H9 (cell line): ENCODE data around the gene RNASET2. TPM values are rescaled to one million over a fixed set of nuclear protein-coding genes. Genes with fewer than 3 reads are reported as not detected.

Source experiments
- DNase-seq: peaks from one replicate; pipeline ENCODE4 v3.0.0-alpha.2; 2017
- H2AFZ ChIP-seq: one replicate; pipeline ENCODE4 v1.6.1; 2013; ENCODE audit warnings: mild to moderate bottlenecking, low read length, control low read depth, moderate library complexity
- H2AK5ac ChIP-seq: 2 replicates; pipeline ENCODE4 v1.6.1; 2013; ENCODE audit warnings: low read length, control low read depth, mixed read lengths; ENCODE audit not compliant: insufficient read length
- H2BK120ac ChIP-seq: one replicate; pipeline ENCODE4 v1.6.1; 2013; ENCODE audit warnings: low read depth, mild to moderate bottlenecking, low read length, control low read depth, inconsistent platforms; ENCODE audit not compliant: poor library complexity, severe bottlenecking
- H2BK12ac ChIP-seq: 2 replicates; pipeline ENCODE4 v1.6.1; 2013; ENCODE audit warnings: low read length, control low read depth, mixed read lengths, low read depth; ENCODE audit not compliant: insufficient read length
- H2BK15ac ChIP-seq: 2 replicates; pipeline ENCODE4 v1.6.1; 2013; ENCODE audit warnings: low read depth, low read length, control low read depth
- H2BK20ac ChIP-seq: one replicate; pipeline ENCODE4 v1.6.1; 2013; ENCODE audit warnings: low read depth, mild to moderate bottlenecking, low read length, control low read depth, inconsistent platforms; ENCODE audit not compliant: poor library complexity, severe bottlenecking
- H2BK5ac ChIP-seq: 2 replicates; pipeline ENCODE4 v1.6.1; 2013; ENCODE audit warnings: low read length, control low read depth, mixed read lengths; ENCODE audit not compliant: insufficient read length
- H3K14ac ChIP-seq: 2 replicates; pipeline ENCODE4 v1.6.1; 2013; ENCODE audit warnings: low read length, control low read depth; ENCODE audit not compliant: insufficient read depth
- H3K18ac ChIP-seq: 2 replicates; pipeline ENCODE4 v1.6.1; 2013; ENCODE audit warnings: low read depth, mild to moderate bottlenecking, mixed read lengths, low read length, control low read depth; ENCODE audit not compliant: insufficient read length
- H3K23ac ChIP-seq: 2 replicates; pipeline ENCODE4 v1.6.1; 2013; ENCODE audit warnings: low read length, control low read depth, mixed read lengths, low read depth; ENCODE audit not compliant: insufficient read length
- H3K23me2 ChIP-seq: 2 replicates; pipeline ENCODE4 v1.6.1; 2013; ENCODE audit warnings: low read depth, mild to moderate bottlenecking, mixed read lengths, low read length, control low read depth; ENCODE audit not compliant: insufficient read length, poor library complexity, severe bottlenecking
- H3K27ac ChIP-seq: 2 replicates; pipeline ENCODE4 v1.5.1; 2013; ENCODE audit warnings: low read length, control low read depth, mixed read lengths, low read depth; ENCODE audit not compliant: insufficient read length
- H3K27me3 ChIP-seq: 2 replicates; pipeline ENCODE4 v1.6.1; 2013; ENCODE audit warnings: low read length, control low read depth, inconsistent platforms; ENCODE audit not compliant: insufficient read depth
- H3K4ac ChIP-seq: 2 replicates; pipeline ENCODE4 v1.6.1; 2013; ENCODE audit warnings: low read depth, mild to moderate bottlenecking, control low read depth, inconsistent platforms, low read length, moderate library complexity
- H3K4me1 ChIP-seq: 2 replicates; pipeline ENCODE4 v1.6.1; 2013; ENCODE audit warnings: low read length, control low read depth, inconsistent platforms; ENCODE audit not compliant: insufficient read depth
- H3K4me2 ChIP-seq: 2 replicates; pipeline ENCODE4 v1.6.1; 2013; ENCODE audit warnings: low read length, control low read depth, mixed read lengths; ENCODE audit not compliant: insufficient read length, insufficient read depth
- H3K56ac ChIP-seq: 2 replicates; pipeline ENCODE4 v1.6.1; 2013; ENCODE audit warnings: low read depth, mild to moderate bottlenecking, mixed read lengths, low read length, control low read depth; ENCODE audit not compliant: insufficient read length
- H3K79me1 ChIP-seq: 2 replicates; pipeline ENCODE4 v1.6.1; 2013; ENCODE audit warnings: low read depth, mild to moderate bottlenecking, moderate library complexity, low read length, control low read depth, inconsistent platforms; ENCODE audit not compliant: insufficient read depth, poor library complexity, severe bottlenecking
- H3K79me2 ChIP-seq: 2 replicates; pipeline ENCODE4 v1.6.1; 2013; ENCODE audit warnings: low read length, control low read depth, inconsistent platforms; ENCODE audit not compliant: insufficient read depth
- H3K9ac ChIP-seq: 2 replicates; pipeline ENCODE4 v1.6.1; 2013; ENCODE audit warnings: low read length, control low read depth, mixed read lengths; ENCODE audit not compliant: insufficient read length; ENCODE audit errors: extremely low read depth
- H3K9me3 ChIP-seq: one replicate; pipeline ENCODE4 v1.6.1; 2013; ENCODE audit warnings: low read depth, low read length, inconsistent platforms; ENCODE audit not compliant: control insufficient read depth
- H3T11ph ChIP-seq: one replicate; pipeline ENCODE4 v1.6.1; 2013; ENCODE audit warnings: mild to moderate bottlenecking, low read length, control low read depth, inconsistent platforms
- H4K20me1 ChIP-seq: one replicate; pipeline ENCODE4 v1.6.1; 2013; ENCODE audit not compliant: control insufficient read depth, insufficient read length, insufficient read depth
- H4K5ac ChIP-seq: 2 replicates; pipeline ENCODE4 v1.6.1; 2013; ENCODE audit warnings: low read depth, mild to moderate bottlenecking, mixed read lengths, low read length, control low read depth; ENCODE audit not compliant: insufficient read length
- H4K8ac ChIP-seq: replicated peaks from 2 replicates; pipeline ENCODE4 v1.6.1; 2013; ENCODE audit warnings: low read length, control low read depth, mixed read lengths, low read depth; ENCODE audit not compliant: insufficient read length
- H4K91ac ChIP-seq: 2 replicates; pipeline ENCODE4 v1.6.1; 2013; ENCODE audit warnings: low read depth, mild to moderate bottlenecking, moderate library complexity, mixed read lengths, low read length, control low read depth; ENCODE audit not compliant: insufficient read length
- H3K27ac Mint-ChIP-seq, 3 experiments: 2 replicates in 2 of 3; 3 replicates in 1 of 3; pipeline ENCODE4 v1.8.0; 2020 to 2021; ENCODE audit warnings: mixed read lengths in 3 of 3, mild to moderate bottlenecking in 1 of 3, moderate library complexity in 1 of 3
- H3K27me3 Mint-ChIP-seq: 2 replicates; pipeline ENCODE4 v1.8.0; 2021; ENCODE audit warnings: low read depth, mild to moderate bottlenecking, moderate library complexity, mixed read lengths
- H3K36me3 Mint-ChIP-seq, 3 experiments: 2 replicates in 2 of 3; 3 replicates in 1 of 3; pipeline ENCODE4 v1.8.0; 2020 to 2021; ENCODE audit warnings: low read depth in 3 of 3, mixed read lengths in 3 of 3; ENCODE audit not compliant: insufficient read depth in 1 of 3
- H3K4me1 Mint-ChIP-seq, 2 experiments: 2 replicates each; pipeline ENCODE4 v1.8.0; 2020; ENCODE audit warnings: mixed read lengths in 2 of 2
- H3K4me3 Mint-ChIP-seq, 2 experiments: 2 replicates in 1 of 2; 3 replicates in 1 of 2; pipeline ENCODE4 v1.8.0; 2020 to 2021; ENCODE audit warnings: mild to moderate bottlenecking in 2 of 2, mixed read lengths in 2 of 2, moderate library complexity in 1 of 2
- H3K9me3 Mint-ChIP-seq, 2 experiments: 2 replicates in 1 of 2; 3 replicates in 1 of 2; pipeline ENCODE4 v1.8.0; 2020; ENCODE audit warnings: mild to moderate bottlenecking in 2 of 2, mixed read lengths in 2 of 2, moderate library complexity in 1 of 2
- WGBS: extraction: QIAGEN DNeasy Blood & Tissue Kit; methylation state at CpG from one replicate; pipeline ENCODE4 v1.1.7; 2013; ENCODE audit warnings: missing lambda C conversion rate, low lambda C conversion rate, mixed read lengths; ENCODE audit not compliant: insufficient read length; ENCODE audit errors: extremely low coverage; 5-methylcytosine and 5-hydroxymethylcytosine counted together
- total RNA-seq: library from RNA; stranded (reverse); gene quantifications from 2 replicates; pipeline ENCODE4 v1.2.1, GENCODE V29; 2021
- TF ChIP-seq, protein P1 (sequence below): fragments of 200-600 bp; sonication (generic); conservative IDR thresholded peaks from 3 replicates; pipeline ENCODE4 v1.8.0; 2021; ENCODE audit warnings: antibody characterized with exemption, mild to moderate bottlenecking

RNASET2 gene
- total RNA-seq, 1 experiment from 2014 or later = 28.2 TPM

DNA sequence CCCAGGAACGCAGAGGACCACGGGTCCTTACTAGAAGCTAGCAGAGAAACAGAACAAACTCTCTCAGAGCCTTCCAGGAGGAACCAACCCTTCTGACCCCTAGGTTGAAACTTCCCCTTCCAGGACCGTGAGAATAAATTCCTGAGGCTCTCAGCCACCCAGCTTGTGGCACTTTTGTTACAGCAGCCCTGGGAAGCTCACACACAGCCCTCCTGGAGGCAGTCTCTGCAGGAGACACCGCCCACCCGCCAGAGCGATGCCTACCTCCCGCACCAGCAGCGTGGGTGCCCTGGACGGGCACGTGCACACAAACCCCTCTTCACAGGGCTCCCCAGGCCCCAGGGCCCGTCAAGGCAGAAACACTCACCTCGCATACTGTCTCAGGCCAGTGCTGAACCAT is 4.2 kb downstream of the RNASET2 start:
- Histone ChIP-seq H3K4me1 (no peaks in the 10 kb centered on the region; the same call in 1 of the 2 replicates), H3K23ac (no peak overlapping the region), H3K4ac (no peak overlapping the region), H2BK15ac (no peak overlapping the region), H2BK120ac (no peak overlapping the region), H3K9me3 (no peaks in the 10 kb centered on the region), H3K4me2 (no peak overlapping the region), H3K79me2 (no peaks in the 10 kb centered on the region), H4K20me1 (peaks cover 3% of the 10 kb centered on the region), H4K8ac (no peak overlapping the region), H3K27me3 (no peaks in the 10 kb centered on the region), H3K23me2 (peaks cover 6% of the 10 kb centered on the region), H2AK5ac (no peak overlapping the region), H4K91ac (no peak overlapping the region), H3T11ph (no peak overlapping the region), H3K79me1 (no peaks in the 10 kb centered on the region), H2BK12ac (no peak overlapping the region), H2AFZ (no peak overlapping the region), H3K9ac (no peak overlapping the region), H4K5ac (no peak overlapping the region), H3K18ac (no peak overlapping the region), H3K14ac (no peak overlapping the region), H2BK20ac (no peak overlapping the region), H3K56ac (no peak overlapping the region), H2BK5ac (no peak overlapping the region), H3K27ac (no peak overlapping the region)
- H3K27ac Mint-ChIP-seq = no peak overlapping the region
- H3K4me1 Mint-ChIP-seq = peaks cover 20 to 26% of the 10 kb centered on the region in 2 experiments
- H3K9me3 Mint-ChIP-seq = peaks cover 0 to 12% of the 10 kb centered on the region in 2 experiments; a peak in 2 of 5 replicates
- no peak overlapping the region for H3K4me3 Mint-ChIP-seq
- TF ChIP-seq, protein P1, sequence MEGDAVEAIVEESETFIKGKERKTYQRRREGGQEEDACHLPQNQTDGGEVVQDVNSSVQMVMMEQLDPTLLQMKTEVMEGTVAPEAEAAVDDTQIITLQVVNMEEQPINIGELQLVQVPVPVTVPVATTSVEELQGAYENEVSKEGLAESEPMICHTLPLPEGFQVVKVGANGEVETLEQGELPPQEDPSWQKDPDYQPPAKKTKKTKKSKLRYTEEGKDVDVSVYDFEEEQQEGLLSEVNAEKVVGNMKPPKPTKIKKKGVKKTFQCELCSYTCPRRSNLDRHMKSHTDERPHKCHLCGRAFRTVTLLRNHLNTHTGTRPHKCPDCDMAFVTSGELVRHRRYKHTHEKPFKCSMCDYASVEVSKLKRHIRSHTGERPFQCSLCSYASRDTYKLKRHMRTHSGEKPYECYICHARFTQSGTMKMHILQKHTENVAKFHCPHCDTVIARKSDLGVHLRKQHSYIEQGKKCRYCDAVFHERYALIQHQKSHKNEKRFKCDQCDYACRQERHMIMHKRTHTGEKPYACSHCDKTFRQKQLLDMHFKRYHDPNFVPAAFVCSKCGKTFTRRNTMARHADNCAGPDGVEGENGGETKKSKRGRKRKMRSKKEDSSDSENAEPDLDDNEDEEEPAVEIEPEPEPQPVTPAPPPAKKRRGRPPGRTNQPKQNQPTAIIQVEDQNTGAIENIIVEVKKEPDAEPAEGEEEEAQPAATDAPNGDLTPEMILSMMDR = no peak
- no peak for DNase-seq
- peaks cover 14 to 28% (median 18%) of the 10 kb centered on the region in 3 experiments for H3K36me3 Mint-ChIP-seq
- WGBS = no CpG with 5 or more reads among the region's 12 CpGs
- peaks cover 9% of the 10 kb centered on the region for H3K27me3 Mint-ChIP-seq
